Measurements from ENCODE around the gene THTPA. TPM values are rescaled to one million over a fixed set of nuclear protein-coding genes. Genes with fewer than 3 reads are reported as not detected.
A peak's percentile ranks its signal among the peaks of the same experiment; 100 is the strongest.

The THTPA gene
- total and polyA plus RNA-seq, 9 of the 15 experiments (the other 6 are each of a cell fraction or from before 2014, with no cell fraction given) = 2.4 to 8.7 (median 5.2) TPM

GRCh38 chr14:23556700-23557440 lies 799 bp downstream of the THTPA start:
- peaks cover 34% of the 10 kb centered on the region; the same call in 2 of the 3 replicates for H3K36me3 ChIP-seq (ENCODE audit: control insufficient read depth, insufficient read depth, low read length)
- peaks cover 10% of the 10 kb centered on the region for H3K79me2 ChIP-seq (ENCODE audit: control insufficient read depth, insufficient read depth, low read length)
- no peaks in the 10 kb centered on the region for H3K27me3 ChIP-seq (ENCODE audit: control insufficient read depth in 2 of 2, insufficient read depth in 2 of 2, low read length in 2 of 2)
- peak; percentile 25 for ATAC-seq
- H3K4me3 ChIP-seq = peak overlapping the region; percentile 68
- DNase-seq (ENCODE audit: extremely low read depth in 1 of 4, low spot score in 3 of 4) = no peak
- H3K4me2 ChIP-seq (ENCODE audit: insufficient read depth, low read length) = peak overlapping the region; percentile 86
- FAIRE-seq = no peak
- H3K9ac ChIP-seq (ENCODE audit: insufficient read depth in 1 of 2, low read depth in 2 of 2, low read length in 2 of 2) = peak overlapping the region; percentile 88 to 94
- peak overlapping the region; percentile 76; the same call in 2 of the 3 replicates for H3K27ac ChIP-seq (ENCODE audit: extremely low read depth, low read depth, low read length)
- in situ Hi-C loops (cut with MboI) (loop anchor here (5.0 kb wide), 1 partner anchor 70 kb away; no protein-coding TSS in a partner anchor), intact Hi-C loops (cut with micrococcal nuclease) (loop anchor here (10.0 kb wide), 1 partner anchor 232 kb away; the partner anchor contains the start of gene PABPN1)
- BruUV-seq (replicated peaks) = no TSS peak
- ChIA-PET POLR2A (interaction anchor here (0.9 to 1.4 kb wide), 2 partner anchors 235 to 256 kb away, joined by 3 to 5 read pairs; no protein-coding TSS in a partner anchor), CTCF (ENCODE audit: low intra/inter-chr PET ratio) (no interaction called here)
- WGBS (ENCODE audit: insufficient coverage, low coverage, missing lambda C conversion rate) = 8% methylated on average over 16 of the region's 17 CpGs
- no peak for TF ChIP-seq HBP1 (CRISPR knock-in tag; IDR thresholded peaks at IDR 0.05)
- no peak for TF ChIP-seq ETV5 (CRISPR knock-in tag; IDR thresholded peaks at IDR 0.05; ENCODE audit: low read depth)
- no peak for TF ChIP-seq KDM4B (IDR thresholded peaks at IDR 0.05; ENCODE audit: borderline replicate concordance in 2 of 2, low read depth in 1 of 2)
- no peak for TF ChIP-seq ZC3H11A (IDR thresholded peaks at IDR 0.05; ENCODE audit: low read depth, low read length)
- no peak for TF ChIP-seq USF1 (CRISPR knock-in tag; IDR thresholded peaks at IDR 0.05)
- no peak for TF ChIP-seq SMARCA5 (IDR thresholded peaks at IDR 0.05)
- no peak for TF ChIP-seq ZNF324 (CRISPR knock-in tag; IDR thresholded peaks at IDR 0.05)
- no peak for TF ChIP-seq STAT5A (IDR thresholded peaks at IDR 0.05; ENCODE audit: borderline replicate concordance, low read length)
- TF ChIP-seq FOXK1 (CRISPR knock-in tag; IDR thresholded peaks at IDR 0.05; ENCODE audit: borderline replicate concordance) = no peak
- no peak for TF ChIP-seq ZNF12 (CRISPR knock-in tag; IDR thresholded peaks at IDR 0.05)
- TF ChIP-seq ZNF75A (CRISPR knock-in tag; IDR thresholded peaks at IDR 0.05) = no peak
- TF ChIP-seq FOXP4 (CRISPR knock-in tag; IDR thresholded peaks at IDR 0.05; ENCODE audit: borderline replicate concordance) = no peak
- no peak for TF ChIP-seq EP400 (IDR thresholded peaks at IDR 0.05)
- no peak for TF ChIP-seq TCF7L2 (IDR thresholded peaks at IDR 0.05; ENCODE audit: low read depth, low read length)
- TF ChIP-seq NFIC (IDR thresholded peaks at IDR 0.05) = no peak
- peaks cover 7 to 13% of the 10 kb centered on the region in 2 experiments; a peak in 3 of 5 replicates for H3K4me1 ChIP-seq (replicated peaks in 1 of 2; ENCODE audit: control insufficient read depth in 2 of 2, insufficient read depth in 2 of 2, low read length in 2 of 2)
- H2AFZ ChIP-seq (ENCODE audit: low read depth, low read length) = peak overlapping the region; percentile 98
- no peaks in the 10 kb centered on the region for H3K9me1 ChIP-seq (ENCODE audit: control insufficient read depth, insufficient read depth, low read length)
- no peaks in the 10 kb centered on the region for H3K9me3 ChIP-seq (replicated peaks; ENCODE audit: control insufficient read depth, insufficient read depth, low read depth, low read length)
- 0 out of 2 replicates have a peak, but pooled peaks cover 3% of the 10 kb centered on the region for H4K20me1 ChIP-seq (replicated peaks; ENCODE audit: control insufficient read depth, insufficient read depth, low read length)
